ENCODE measurements around the gene SLIT3.

SLIT3 gene

DNA sequence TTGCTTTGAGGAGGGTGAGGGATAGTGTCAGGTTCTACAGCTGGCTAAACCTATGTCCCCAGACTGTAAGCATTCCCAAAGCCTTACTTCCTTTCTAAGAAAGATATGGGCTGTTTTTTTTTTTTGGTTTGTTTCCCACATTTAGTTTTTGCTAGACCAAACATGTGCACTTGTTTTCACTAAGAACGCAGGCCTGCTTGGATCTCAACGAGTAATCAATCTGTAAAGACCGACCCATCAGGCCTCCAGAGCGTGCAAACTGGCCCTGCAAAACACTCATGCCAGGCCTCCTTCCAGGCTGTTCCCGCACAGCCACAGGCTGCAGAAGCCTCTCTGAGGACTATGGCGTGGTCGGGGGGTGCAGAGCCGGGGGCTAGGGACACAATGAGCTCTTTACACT, 416.9 kb downstream of the SLIT3 start:
- no peak for TF ChIP-seq SPI1 (IDR thresholded peaks at IDR 0.05; ENCODE audit: borderline replicate concordance, low read depth)
- TF ChIP-seq GABPA (IDR thresholded peaks at IDR 0.05; ENCODE audit: low read depth): no peak
- TF ChIP-seq, protein P1, sequence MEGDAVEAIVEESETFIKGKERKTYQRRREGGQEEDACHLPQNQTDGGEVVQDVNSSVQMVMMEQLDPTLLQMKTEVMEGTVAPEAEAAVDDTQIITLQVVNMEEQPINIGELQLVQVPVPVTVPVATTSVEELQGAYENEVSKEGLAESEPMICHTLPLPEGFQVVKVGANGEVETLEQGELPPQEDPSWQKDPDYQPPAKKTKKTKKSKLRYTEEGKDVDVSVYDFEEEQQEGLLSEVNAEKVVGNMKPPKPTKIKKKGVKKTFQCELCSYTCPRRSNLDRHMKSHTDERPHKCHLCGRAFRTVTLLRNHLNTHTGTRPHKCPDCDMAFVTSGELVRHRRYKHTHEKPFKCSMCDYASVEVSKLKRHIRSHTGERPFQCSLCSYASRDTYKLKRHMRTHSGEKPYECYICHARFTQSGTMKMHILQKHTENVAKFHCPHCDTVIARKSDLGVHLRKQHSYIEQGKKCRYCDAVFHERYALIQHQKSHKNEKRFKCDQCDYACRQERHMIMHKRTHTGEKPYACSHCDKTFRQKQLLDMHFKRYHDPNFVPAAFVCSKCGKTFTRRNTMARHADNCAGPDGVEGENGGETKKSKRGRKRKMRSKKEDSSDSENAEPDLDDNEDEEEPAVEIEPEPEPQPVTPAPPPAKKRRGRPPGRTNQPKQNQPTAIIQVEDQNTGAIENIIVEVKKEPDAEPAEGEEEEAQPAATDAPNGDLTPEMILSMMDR (IDR thresholded peaks at IDR 0.05; ENCODE audit: insufficient read depth, low read length): no peak
- TF ChIP-seq, protein P2, sequence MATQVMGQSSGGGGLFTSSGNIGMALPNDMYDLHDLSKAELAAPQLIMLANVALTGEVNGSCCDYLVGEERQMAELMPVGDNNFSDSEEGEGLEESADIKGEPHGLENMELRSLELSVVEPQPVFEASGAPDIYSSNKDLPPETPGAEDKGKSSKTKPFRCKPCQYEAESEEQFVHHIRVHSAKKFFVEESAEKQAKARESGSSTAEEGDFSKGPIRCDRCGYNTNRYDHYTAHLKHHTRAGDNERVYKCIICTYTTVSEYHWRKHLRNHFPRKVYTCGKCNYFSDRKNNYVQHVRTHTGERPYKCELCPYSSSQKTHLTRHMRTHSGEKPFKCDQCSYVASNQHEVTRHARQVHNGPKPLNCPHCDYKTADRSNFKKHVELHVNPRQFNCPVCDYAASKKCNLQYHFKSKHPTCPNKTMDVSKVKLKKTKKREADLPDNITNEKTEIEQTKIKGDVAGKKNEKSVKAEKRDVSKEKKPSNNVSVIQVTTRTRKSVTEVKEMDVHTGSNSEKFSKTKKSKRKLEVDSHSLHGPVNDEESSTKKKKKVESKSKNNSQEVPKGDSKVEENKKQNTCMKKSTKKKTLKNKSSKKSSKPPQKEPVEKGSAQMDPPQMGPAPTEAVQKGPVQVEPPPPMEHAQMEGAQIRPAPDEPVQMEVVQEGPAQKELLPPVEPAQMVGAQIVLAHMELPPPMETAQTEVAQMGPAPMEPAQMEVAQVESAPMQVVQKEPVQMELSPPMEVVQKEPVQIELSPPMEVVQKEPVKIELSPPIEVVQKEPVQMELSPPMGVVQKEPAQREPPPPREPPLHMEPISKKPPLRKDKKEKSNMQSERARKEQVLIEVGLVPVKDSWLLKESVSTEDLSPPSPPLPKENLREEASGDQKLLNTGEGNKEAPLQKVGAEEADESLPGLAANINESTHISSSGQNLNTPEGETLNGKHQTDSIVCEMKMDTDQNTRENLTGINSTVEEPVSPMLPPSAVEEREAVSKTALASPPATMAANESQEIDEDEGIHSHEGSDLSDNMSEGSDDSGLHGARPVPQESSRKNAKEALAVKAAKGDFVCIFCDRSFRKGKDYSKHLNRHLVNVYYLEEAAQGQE (IDR thresholded peaks at IDR 0.05; ENCODE audit: insufficient replicate concordance, low read depth): no peak
- TF ChIP-seq POLR2AphosphoS5 (IDR thresholded peaks at IDR 0.05; ENCODE audit: low read depth): no peak
- H3K4me3 ChIP-seq (replicated peaks; ENCODE audit: insufficient read depth, low read length): no peak overlapping the region
- DNase-seq (ENCODE audit: low read depth in 1 of 2, low spot score in 1 of 2): no peak
- no peak overlapping the region for H3K27ac ChIP-seq (replicated peaks)
- no peaks in the 10 kb centered on the region for H3K27me3 ChIP-seq (ENCODE audit: insufficient read depth, poor library complexity, severe bottlenecking)

DNA sequence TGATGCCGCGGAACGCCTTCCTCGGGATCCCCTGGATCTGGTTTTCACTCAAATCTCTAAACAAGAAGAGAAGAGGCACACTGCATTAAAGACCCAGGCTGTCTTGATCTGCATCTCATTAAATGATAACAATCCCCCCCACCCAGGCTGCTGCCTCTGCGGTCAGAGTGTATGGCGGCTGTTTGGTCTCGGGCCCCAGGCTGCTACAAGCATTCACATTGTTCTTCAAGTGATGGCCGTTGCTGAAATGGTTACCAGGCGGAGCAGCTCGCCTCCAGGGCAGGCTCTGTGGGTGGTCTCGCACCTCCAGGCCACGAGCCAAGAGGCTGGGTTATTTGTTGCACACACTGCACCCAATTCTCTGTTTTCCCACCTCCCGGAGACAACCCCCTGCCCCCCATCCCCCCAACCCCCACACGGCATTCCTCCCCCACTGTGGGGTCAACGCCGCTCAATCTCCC, 417.6 kb downstream of the SLIT3 start:
- DNase-seq (ENCODE audit: low read depth in 1 of 2, low spot score in 1 of 2): no peak
- H3K4me3 ChIP-seq (replicated peaks; ENCODE audit: insufficient read depth, low read length): no peak overlapping the region
- no peak overlapping the region for H3K27ac ChIP-seq (replicated peaks)
- no peaks in the 10 kb centered on the region for H3K27me3 ChIP-seq (ENCODE audit: insufficient read depth, poor library complexity, severe bottlenecking)
- TF ChIP-seq SPI1 (IDR thresholded peaks at IDR 0.05; ENCODE audit: borderline replicate concordance, low read depth): no peak
- TF ChIP-seq POLR2AphosphoS5 (IDR thresholded peaks at IDR 0.05; ENCODE audit: low read depth): no peak
- TF ChIP-seq, protein P1 (IDR thresholded peaks at IDR 0.05; ENCODE audit: insufficient read depth, low read length): no peak
- TF ChIP-seq, protein P2 (IDR thresholded peaks at IDR 0.05; ENCODE audit: insufficient replicate concordance, low read depth): no peak
- TF ChIP-seq GABPA (IDR thresholded peaks at IDR 0.05; ENCODE audit: low read depth): no peak

DNA sequence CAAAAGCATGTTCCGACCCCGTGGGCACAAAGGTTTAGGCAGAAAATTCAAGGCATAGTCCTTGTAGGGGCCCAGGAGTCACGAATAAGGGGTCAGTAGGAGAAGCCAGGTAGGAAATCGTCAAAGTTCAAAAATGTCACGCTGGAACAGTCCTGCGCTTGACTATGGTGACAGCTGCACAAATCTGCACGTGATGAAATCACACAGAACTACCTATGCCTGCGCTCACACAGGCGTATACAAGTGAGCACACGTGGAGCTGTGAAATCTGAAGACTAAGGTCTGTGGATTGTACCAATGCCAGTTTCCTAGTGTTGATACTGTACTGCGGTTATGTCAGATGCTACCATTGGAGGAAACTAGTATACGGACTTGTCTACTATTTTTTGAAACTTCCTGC, 418.7 kb downstream of the SLIT3 start:
- DNase-seq (ENCODE audit: low read depth in 1 of 2, low spot score in 1 of 2): no peak
- TF ChIP-seq, protein P1 (IDR thresholded peaks at IDR 0.05; ENCODE audit: insufficient read depth, low read length): no peak
- TF ChIP-seq, protein P2 (IDR thresholded peaks at IDR 0.05; ENCODE audit: insufficient replicate concordance, low read depth): no peak
- no peak overlapping the region for H3K27ac ChIP-seq (replicated peaks)
- peaks cover 2% of the 10 kb centered on the region for H3K27me3 ChIP-seq (ENCODE audit: insufficient read depth, poor library complexity, severe bottlenecking)
- H3K4me3 ChIP-seq (replicated peaks; ENCODE audit: insufficient read depth, low read length): no peak overlapping the region
